ENCODE data around the gene MRPS7.

MRPS7 gene

GRCh38 chr17:75238684-75239191 is 22.9 kb upstream of the MRPS7 start:
- TF ChIP-seq ZNF8 (CRISPR knock-in tag; IDR thresholded peaks at IDR 0.05) (no peak), TSHZ2 (CRISPR knock-in tag; IDR thresholded peaks at IDR 0.05) (no peak), CREB5 (CRISPR knock-in tag; IDR thresholded peaks at IDR 0.05; ENCODE audit: low read depth) (no peak), ARNTL (CRISPR knock-in tag; IDR thresholded peaks at IDR 0.05; ENCODE audit: borderline replicate concordance, low read depth) (no peak), ZFP30 (CRISPR knock-in tag; IDR thresholded peaks at IDR 0.05) (no peak), BACH2 (CRISPR knock-in tag; IDR thresholded peaks at IDR 0.05; ENCODE audit: borderline replicate concordance) (no peak), SNAI2 (CRISPR knock-in tag; IDR thresholded peaks at IDR 0.05) (no peak), ZNF70 (CRISPR knock-in tag; IDR thresholded peaks at IDR 0.05) (no peak), GLIS3 (CRISPR knock-in tag; IDR thresholded peaks at IDR 0.05) (no peak)
- ATAC-seq = peak; percentile 88

GRCh38 chr17:75239214-75239613 is 22.5 kb upstream of the MRPS7 start:
- ATAC-seq = no peak
- no peak for TF ChIP-seq SNAI2 (CRISPR knock-in tag; IDR thresholded peaks at IDR 0.05)
- no peak for TF ChIP-seq CREB5 (CRISPR knock-in tag; IDR thresholded peaks at IDR 0.05; ENCODE audit: low read depth)
- no peak for TF ChIP-seq ESRRG (CRISPR knock-in tag; IDR thresholded peaks at IDR 0.05)
- no peak for TF ChIP-seq CSDC2 (CRISPR knock-in tag; IDR thresholded peaks at IDR 0.05)
- no peak for TF ChIP-seq RARB (CRISPR knock-in tag; IDR thresholded peaks at IDR 0.05)
- no peak for TF ChIP-seq ZNF8 (CRISPR knock-in tag; IDR thresholded peaks at IDR 0.05)
- TF ChIP-seq PPARA (CRISPR knock-in tag; IDR thresholded peaks at IDR 0.05; ENCODE audit: borderline replicate concordance) = no peak
- no peak for TF ChIP-seq ZFP3 (CRISPR knock-in tag; IDR thresholded peaks at IDR 0.05)
- TF ChIP-seq PATZ1 (CRISPR knock-in tag; IDR thresholded peaks at IDR 0.05; ENCODE audit: borderline replicate concordance) = no peak
- no peak for TF ChIP-seq TOX (CRISPR knock-in tag; IDR thresholded peaks at IDR 0.05; ENCODE audit: borderline replicate concordance)
- no peak for TF ChIP-seq ZNF565 (CRISPR knock-in tag; conservative IDR thresholded peaks at IDR 0.05; ENCODE audit: low read depth)
- no peak for TF ChIP-seq OSR1 (CRISPR knock-in tag; IDR thresholded peaks at IDR 0.05)
- no peak for TF ChIP-seq TCF4 (CRISPR knock-in tag; IDR thresholded peaks at IDR 0.05; ENCODE audit: borderline replicate concordance)
- TF ChIP-seq ZFP30 (CRISPR knock-in tag; IDR thresholded peaks at IDR 0.05) = no peak
- TF ChIP-seq ARNTL (CRISPR knock-in tag; IDR thresholded peaks at IDR 0.05; ENCODE audit: borderline replicate concordance, low read depth) = no peak
- no peak for TF ChIP-seq BACH2 (CRISPR knock-in tag; IDR thresholded peaks at IDR 0.05; ENCODE audit: borderline replicate concordance)
- TF ChIP-seq TSHZ2 (CRISPR knock-in tag; IDR thresholded peaks at IDR 0.05) = no peak
- TF ChIP-seq POU6F1 (CRISPR knock-in tag; IDR thresholded peaks at IDR 0.05; ENCODE audit: borderline replicate concordance, low read depth) = no peak
- TF ChIP-seq CSRNP3 (CRISPR knock-in tag; IDR thresholded peaks at IDR 0.05) = no peak
- no peak for TF ChIP-seq GLIS3 (CRISPR knock-in tag; IDR thresholded peaks at IDR 0.05)

All from SK-N-SH treated with all-trans-retinoic acid at 6 μM for 48 hours (cell line).